Memory B cell (primary cell): ENCODE results near the gene PTPRE.

ENCODE experiments used
- ATAC-seq: fragments of 150-1000 bp; cut with Tn5 transposase; 2 replicates; pipeline ENCODE4 v1.10.0; 2021; ENCODE audit warnings: low read depth, mild to moderate bottlenecking, moderate library complexity
- DNase-seq, 2 donors: peaks; one replicate each; pipeline ENCODE4 v3.0.0; 2022; ENCODE audit warnings: low spot score in 2 of 2
- H3K27ac Mint-ChIP-seq: one replicate; pipeline ENCODE4 v1.8.0; 2022; ENCODE audit warnings: mild to moderate bottlenecking, moderate library complexity, mixed read lengths
- H3K27me3 Mint-ChIP-seq: one replicate; pipeline ENCODE4 v1.8.0; 2022; ENCODE audit warnings: mixed read lengths
- H3K36me3 Mint-ChIP-seq: one replicate; pipeline ENCODE4 v1.8.0; 2022; ENCODE audit warnings: mild to moderate bottlenecking, mixed read lengths
- H3K4me1 Mint-ChIP-seq: one replicate; pipeline ENCODE4 v1.8.0; 2022; ENCODE audit warnings: mixed read lengths
- H3K4me3 Mint-ChIP-seq: one replicate; pipeline ENCODE4 v1.8.0; 2022; ENCODE audit warnings: mild to moderate bottlenecking, moderate library complexity, mixed read lengths
- H3K9me3 Mint-ChIP-seq: one replicate; pipeline ENCODE4 v1.8.0; 2022; ENCODE audit warnings: mixed read lengths

PTPRE gene

DNA sequence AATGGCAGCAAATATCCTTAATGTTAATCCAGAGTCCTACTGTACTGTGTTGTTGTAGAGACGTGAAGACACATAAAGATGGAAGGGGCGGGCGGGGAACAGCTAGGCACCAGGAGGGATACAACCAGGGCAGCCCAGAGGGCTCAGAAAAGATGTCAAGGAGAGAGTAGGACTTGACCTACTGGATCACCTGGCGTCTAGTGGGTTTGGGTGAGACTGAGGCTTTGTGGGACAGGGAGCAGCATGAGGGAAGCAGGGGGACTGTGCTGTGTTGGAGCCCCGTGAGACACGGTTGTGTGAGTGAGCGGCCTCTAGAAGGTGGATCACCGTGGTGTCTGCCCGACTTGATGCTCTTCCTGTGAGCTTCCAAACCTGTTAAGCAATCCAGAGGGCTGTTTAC is 68.0 kb downstream of the PTPRE start:
- no peak overlapping the region for H3K4me3 Mint-ChIP-seq
- no peak for ATAC-seq
- H3K36me3 Mint-ChIP-seq = peaks cover under 1% of the 10 kb centered on the region
- H3K9me3 Mint-ChIP-seq = peaks cover 1% of the 10 kb centered on the region
- peaks cover 28% of the 10 kb centered on the region for H3K27me3 Mint-ChIP-seq
- peaks cover 4% of the 10 kb centered on the region for H3K4me1 Mint-ChIP-seq
- DNase-seq = no peak
- no peak overlapping the region for H3K27ac Mint-ChIP-seq

DNA sequence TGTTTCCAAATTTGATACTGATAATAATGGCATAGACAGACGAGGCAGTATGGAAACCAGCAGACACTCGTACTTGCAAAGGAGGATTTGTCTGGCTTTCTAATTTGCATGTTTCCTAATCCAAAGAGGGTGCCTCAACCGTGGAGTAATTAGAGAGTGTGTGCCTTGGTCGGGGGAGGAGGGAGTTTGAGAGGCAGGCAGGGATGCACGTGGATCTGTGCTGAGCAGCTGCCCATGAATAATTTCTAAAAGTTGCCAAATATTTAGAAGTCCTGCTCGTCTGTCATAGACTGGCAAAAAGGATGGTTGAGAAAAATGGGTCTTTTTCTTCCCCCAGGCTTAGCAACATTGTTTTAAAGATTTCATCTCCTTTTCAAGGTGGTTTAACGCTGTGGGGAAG is 69.4 kb downstream of the PTPRE start:
- no peak overlapping the region for H3K27ac Mint-ChIP-seq
- peaks cover 5% of the 10 kb centered on the region for H3K9me3 Mint-ChIP-seq
- no peak overlapping the region for H3K4me3 Mint-ChIP-seq
- no peak for DNase-seq
- H3K36me3 Mint-ChIP-seq = peaks cover 2% of the 10 kb centered on the region
- peaks cover 4% of the 10 kb centered on the region for H3K4me1 Mint-ChIP-seq
- ATAC-seq = no peak
- H3K27me3 Mint-ChIP-seq = peaks cover 25% of the 10 kb centered on the region

DNA sequence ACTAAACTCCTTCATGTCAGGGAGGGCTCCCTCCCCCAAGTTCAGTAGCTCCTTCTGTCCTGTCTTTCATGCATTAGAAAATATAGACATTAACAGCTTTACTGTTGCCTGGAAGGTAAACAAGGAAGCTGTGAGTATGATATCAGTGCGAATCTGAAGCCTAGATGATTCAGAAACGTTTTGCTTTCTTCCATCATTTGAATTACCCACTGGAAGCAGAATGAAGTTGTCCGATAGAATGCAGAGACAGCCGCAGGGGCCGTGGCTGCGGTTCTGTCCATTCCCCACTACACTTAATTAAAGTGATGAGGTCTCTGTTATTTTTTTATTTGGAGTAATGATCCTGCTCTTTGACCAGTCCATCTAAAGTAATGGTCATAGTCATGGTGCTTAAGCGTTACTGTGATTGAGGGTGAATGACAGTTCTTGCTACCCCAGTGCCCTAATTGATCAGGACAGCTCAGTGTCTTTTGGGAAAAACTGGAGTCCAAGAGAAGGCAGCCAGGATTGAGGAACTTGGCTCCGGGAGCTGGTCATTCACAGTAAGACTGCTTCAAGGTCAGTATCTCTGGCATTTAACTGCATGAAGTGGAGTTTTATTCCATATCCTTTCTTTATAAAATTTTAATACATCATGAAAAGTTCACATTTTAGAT is 69.9 kb downstream of the PTPRE start:
- no peak overlapping the region for H3K4me3 Mint-ChIP-seq
- H3K9me3 Mint-ChIP-seq = peaks cover 5% of the 10 kb centered on the region
- DNase-seq (no peak), ATAC-seq (no peak)
- peaks cover 4% of the 10 kb centered on the region for H3K4me1 Mint-ChIP-seq
- H3K36me3 Mint-ChIP-seq = peaks cover 2% of the 10 kb centered on the region
- no peak overlapping the region for H3K27ac Mint-ChIP-seq
- peaks cover 25% of the 10 kb centered on the region for H3K27me3 Mint-ChIP-seq

DNA sequence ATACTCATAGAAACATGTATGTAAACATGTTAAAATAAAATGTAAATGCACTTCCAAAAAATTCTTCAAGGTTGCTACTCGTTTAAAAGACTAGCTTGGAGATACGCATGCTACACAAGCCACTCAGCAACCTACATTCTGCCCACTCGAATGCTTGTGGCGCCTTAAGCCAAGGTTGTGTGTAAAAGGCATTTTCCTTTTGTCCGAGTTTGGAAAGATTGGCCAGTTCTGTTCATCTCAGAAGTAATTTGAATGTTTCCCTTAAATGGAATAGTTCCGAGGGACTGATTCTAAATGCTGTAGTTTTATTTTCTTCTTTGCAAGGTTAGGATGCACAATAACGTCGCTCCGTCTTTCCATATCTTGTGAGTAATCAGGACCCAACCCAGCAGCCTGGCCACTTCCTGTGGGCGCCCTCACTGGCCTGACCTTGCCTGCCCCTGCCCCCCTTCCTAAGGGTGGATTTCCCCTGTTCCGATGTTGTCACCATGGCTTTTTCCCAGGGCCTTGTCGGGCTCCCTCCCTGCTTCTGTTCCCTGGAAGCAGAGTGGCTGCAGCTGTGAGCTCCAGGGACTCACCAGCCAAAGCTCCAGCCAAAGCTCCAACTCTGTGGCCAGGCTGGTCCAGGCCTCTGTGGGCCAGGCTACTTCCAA is 70.6 kb downstream of the PTPRE start:
- H3K4me1 Mint-ChIP-seq = peaks cover 4% of the 10 kb centered on the region
- H3K4me3 Mint-ChIP-seq = no peak overlapping the region
- H3K27me3 Mint-ChIP-seq = peaks cover 21% of the 10 kb centered on the region
- H3K27ac Mint-ChIP-seq = no peak overlapping the region
- no peak for ATAC-seq
- peaks cover 5% of the 10 kb centered on the region for H3K9me3 Mint-ChIP-seq
- H3K36me3 Mint-ChIP-seq = peaks cover 2% of the 10 kb centered on the region
- no peak for DNase-seq

DNA sequence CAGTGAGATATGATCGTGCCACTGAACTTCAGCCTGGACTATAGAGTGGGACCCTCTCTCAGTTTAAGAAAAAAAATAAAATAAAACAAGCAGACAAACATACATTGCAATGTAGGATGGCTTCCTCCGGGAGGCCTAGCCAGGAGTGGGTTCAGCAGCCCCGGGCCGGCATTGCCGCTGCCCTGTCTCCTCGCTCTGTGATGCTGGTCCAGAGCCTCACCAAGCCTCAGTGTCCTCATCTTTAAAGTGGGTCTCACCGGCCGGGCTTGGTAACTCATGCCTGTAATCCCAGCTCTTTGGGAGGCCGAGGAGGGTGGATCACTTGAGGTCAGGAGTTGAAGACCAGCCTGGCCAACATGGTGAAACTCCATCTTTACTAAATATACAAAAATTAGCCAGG is 71.6 kb downstream of the PTPRE start:
- ATAC-seq (no peak), DNase-seq (no peak)
- Mint-ChIP-seq H3K4me3 (no peak overlapping the region), H3K36me3 (peaks cover 2% of the 10 kb centered on the region), H3K27me3 (peaks cover 18% of the 10 kb centered on the region), H3K4me1 (peaks cover 4% of the 10 kb centered on the region), H3K27ac (no peak overlapping the region), H3K9me3 (peaks cover 5% of the 10 kb centered on the region)

DNA sequence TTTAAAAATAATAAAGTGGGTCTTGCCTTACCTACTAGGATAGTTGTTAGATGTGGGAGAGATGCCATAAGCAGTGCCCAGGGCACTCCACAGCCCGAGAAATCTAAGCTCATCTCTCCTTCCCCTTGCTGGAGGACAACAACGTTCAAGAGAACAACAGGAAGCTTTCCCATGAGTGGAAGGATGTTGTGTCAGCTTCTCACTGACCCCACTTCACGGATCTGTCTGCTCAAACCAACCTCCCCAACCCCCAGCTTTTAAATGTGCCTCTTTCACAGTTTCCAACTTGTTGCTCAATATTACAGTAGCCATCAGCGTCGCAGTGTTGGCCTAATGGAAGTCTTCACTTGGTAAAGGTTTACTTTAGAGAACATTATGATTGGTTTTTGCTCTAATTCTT is 72.1 kb downstream of the PTPRE start:
- no peak for DNase-seq
- Mint-ChIP-seq H3K4me3 (no peak overlapping the region), H3K36me3 (peaks cover 2% of the 10 kb centered on the region), H3K27ac (no peak overlapping the region), H3K4me1 (no peaks in the 10 kb centered on the region), H3K27me3 (peaks cover 15% of the 10 kb centered on the region), H3K9me3 (peaks cover 5% of the 10 kb centered on the region)
- ATAC-seq = no peak

DNA sequence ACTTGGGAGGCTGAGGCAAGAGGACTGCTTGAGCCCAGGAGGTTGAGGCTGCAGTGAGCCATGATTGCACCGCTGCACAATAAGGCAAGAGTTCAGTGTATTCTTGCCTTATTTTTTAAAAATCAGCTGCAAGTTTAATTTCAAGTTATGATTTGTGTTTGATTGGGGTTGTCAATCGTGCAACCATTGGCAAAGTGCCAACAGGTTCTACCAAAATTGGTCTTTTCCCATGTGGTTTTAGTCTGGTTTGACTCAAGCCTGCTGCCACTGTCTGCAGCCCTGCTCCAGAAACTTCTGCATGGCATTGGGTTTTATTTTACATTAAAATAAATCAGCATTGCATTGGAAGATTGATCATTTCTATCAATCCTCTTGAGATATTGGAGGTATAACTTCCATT is 72.7 kb downstream of the PTPRE start:
- Mint-ChIP-seq H3K4me3 (no peak overlapping the region), H3K4me1 (peaks cover under 1% of the 10 kb centered on the region), H3K36me3 (peaks cover 2% of the 10 kb centered on the region), H3K27ac (no peak overlapping the region), H3K9me3 (peaks cover 6% of the 10 kb centered on the region), H3K27me3 (peaks cover 15% of the 10 kb centered on the region)
- ATAC-seq (no peak), DNase-seq (no peak)

DNA sequence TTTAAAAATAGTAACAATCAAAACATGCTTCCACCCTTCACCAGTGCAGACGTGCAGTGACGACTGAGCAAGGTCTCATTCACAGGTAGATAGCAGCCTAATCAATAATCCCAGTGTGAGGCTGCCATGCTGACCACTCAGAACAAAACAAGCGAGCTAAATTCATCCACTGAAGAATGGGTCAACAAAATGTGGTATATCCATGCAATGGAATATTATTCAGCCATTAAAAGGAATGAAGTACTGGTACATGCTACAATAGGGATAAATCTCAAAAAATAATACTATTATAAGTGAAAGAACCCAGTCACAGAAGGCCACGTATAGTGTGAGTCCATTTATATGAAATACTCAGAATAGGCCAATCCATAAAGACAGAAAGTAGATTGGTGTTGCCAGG is 74.0 kb downstream of the PTPRE start:
- DNase-seq (no peak), ATAC-seq (no peak)
- Mint-ChIP-seq H3K9me3 (peaks cover 8% of the 10 kb centered on the region), H3K36me3 (peaks cover 2% of the 10 kb centered on the region), H3K4me3 (no peak overlapping the region), H3K27ac (no peak overlapping the region), H3K4me1 (peaks cover 2% of the 10 kb centered on the region), H3K27me3 (peaks cover 13% of the 10 kb centered on the region)

DNA sequence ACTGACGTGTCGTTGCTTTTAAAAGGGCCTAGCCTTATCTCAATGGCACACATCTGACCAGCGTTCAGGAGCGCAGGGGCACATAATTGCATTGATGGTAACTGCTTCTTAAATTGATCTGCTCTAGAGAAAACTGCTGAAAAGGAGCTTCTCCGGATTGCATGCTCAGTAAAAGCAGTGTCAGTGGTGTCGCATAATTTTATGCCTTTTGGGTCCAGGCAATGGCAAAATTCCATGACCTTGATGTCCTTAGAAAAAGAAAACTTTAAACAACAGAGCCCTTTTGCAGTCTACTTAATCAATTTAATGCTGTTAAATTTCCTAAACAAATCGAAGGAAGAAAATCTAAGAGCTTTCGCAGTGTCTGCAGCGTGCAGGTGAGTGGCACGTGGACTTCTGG is 75.7 kb downstream of the PTPRE start:
- H3K27me3 Mint-ChIP-seq = peaks cover 10% of the 10 kb centered on the region
- DNase-seq = no peak
- no peak for ATAC-seq
- peaks cover 2% of the 10 kb centered on the region for H3K36me3 Mint-ChIP-seq
- no peak overlapping the region for H3K4me3 Mint-ChIP-seq
- peaks cover 2% of the 10 kb centered on the region for H3K4me1 Mint-ChIP-seq
- H3K27ac Mint-ChIP-seq = no peak overlapping the region
- H3K9me3 Mint-ChIP-seq = peaks cover 8% of the 10 kb centered on the region

DNA sequence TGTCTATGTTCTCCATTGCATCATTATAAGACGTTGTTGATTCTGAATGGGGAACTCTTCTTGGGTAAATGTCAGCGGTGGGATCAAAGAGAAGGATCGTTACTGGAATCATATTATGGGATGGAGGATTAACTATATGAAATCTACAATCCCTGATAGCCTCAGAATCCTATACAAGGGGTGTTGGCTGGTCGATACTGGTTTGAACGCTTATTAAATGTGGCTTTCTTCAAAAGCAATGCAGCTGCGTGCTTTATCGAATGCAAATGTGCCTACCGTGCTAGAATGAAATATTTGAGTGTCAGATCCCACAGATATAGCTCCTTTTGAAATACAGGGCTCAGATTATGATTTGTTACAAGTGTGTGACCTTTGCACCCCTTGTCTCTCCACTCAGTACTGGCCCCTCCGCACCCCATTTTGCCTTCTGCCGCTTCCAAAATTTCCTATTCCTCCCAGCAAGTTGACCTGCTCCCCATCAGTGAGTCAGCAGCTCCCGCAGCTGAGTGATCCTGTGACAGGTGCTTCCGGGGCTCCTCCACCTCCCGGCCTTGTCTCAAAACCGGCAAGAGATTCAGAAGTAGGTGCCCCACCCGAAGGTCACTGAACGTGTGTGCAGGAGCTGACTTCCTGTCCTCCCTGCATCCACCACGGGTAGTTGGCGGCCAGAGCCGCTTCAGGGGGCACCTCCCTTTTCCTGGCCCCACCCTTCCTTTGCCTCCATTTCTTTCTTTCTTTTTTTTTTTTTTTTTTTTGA is 76.6 kb downstream of the PTPRE start:
- Mint-ChIP-seq H3K9me3 (peaks cover 8% of the 10 kb centered on the region), H3K4me1 (peaks cover 2% of the 10 kb centered on the region), H3K4me3 (no peak overlapping the region), H3K27me3 (peaks cover 12% of the 10 kb centered on the region), H3K27ac (no peak overlapping the region), H3K36me3 (peaks cover 2% of the 10 kb centered on the region)
- ATAC-seq (no peak), DNase-seq (no peak)

DNA sequence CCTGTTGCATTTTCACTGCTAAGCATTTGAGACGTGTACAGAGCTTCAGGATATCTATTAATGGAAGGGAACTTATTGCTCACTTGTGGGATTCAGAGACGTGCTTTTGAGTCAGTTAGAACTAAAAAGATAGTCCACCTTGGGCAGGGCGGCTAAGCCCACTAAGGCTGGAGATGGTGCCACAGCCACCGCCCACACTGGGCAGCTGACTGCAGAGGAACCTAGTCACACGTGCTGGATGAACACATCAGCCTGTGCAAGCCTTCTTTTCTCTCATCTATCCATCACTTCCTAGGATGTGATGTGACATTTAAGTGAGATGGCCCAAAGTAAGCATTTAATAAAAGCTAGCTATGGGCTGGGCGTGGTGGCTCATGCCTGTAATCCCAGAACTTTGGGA is 78.0 kb downstream of the PTPRE start:
- H3K27me3 Mint-ChIP-seq = peaks cover 15% of the 10 kb centered on the region
- DNase-seq (no peak), ATAC-seq (no peak)
- peaks cover 2% of the 10 kb centered on the region for H3K4me1 Mint-ChIP-seq
- peaks cover under 1% of the 10 kb centered on the region for H3K36me3 Mint-ChIP-seq
- no peak overlapping the region for H3K27ac Mint-ChIP-seq
- no peak overlapping the region for H3K4me3 Mint-ChIP-seq
- peaks cover 6% of the 10 kb centered on the region for H3K9me3 Mint-ChIP-seq

DNA sequence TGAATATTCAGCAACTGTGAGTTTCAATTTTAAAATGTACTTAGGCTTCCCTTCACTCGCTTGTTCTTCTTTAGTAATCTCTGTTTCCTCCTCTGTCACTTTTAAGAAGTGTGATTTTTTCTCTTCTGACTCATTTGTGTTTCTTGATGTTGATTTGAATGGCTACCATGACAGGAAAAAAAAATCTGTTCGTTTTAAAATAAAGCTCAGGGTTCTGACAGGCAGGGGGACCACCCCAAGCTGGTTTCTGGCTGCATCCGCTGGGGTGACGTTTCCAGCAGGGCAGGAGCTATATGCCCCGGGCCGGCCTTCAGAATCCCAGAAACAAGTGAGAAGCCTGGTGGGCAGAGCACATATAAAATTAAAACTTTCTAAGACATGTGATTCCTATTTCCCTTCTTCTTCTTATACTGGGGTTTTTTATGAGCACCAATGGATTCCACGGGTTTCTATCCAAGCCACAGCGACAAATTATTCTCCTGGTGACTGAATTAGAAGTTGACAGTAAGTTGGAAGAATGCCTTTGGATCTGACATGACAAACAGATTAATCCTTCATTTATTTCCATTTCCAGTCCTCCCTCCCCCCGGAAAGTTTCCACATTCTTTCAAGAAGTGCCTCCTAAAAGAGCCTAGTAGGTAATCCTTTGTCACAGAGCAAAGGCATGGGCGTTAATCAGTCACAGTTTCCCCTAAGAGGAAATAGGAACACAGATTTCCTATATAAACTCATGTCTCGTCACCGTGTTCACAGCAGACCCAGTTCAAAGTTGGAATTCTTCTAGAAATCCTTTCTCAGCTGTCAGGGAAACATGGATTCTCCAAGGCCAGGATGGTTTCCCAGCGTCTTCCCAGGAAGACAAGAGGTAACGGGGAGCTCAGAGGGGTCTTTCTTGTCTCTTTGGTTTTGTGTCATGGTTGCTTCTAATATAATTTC is 79.9 kb downstream of the PTPRE start:
- no peaks in the 10 kb centered on the region for H3K36me3 Mint-ChIP-seq
- DNase-seq = no peak

DNA sequence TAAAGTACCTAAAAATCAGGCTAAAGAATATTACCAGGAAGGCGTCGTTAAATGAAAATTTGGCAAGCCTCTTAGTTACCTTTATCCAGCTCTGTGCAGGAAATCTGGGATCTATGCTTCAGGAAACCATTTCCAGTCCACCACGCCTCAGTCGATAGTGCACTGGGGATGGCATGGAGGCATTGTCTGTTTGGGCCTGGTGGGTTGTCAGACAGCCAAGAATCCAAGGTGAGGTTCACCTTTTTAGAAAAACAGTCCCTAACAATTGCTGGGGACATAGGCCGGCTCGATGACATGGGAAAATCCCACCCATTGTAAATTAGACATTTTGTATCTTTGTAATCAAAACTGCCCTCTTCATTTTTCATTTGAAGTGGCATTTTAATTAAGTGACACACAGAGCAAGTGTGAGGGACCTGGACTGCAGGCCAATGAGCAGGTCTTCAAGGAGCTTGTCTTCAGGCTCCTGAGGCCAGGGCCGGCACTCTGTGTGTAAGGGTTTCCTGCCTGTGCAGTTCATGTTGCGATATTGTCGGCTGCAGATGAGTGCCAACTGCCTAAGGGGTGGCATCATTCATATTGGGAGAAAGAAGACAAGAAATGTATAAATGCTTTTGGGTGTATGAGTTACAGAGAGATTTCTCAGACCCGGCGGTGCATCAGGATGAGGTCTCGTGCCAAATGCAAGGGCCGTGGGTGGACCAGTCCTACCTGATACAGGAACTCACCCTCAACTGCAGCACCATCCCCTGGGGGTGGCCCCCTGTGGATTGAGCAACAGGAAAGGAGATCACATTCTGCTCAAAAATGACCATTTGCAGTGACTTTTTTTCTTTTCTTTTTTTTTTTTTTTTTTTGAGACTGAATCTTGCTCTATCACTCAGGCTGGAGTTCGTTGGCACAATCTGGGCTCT is 80.8 kb downstream of the PTPRE start:
- no peak for ATAC-seq
- Mint-ChIP-seq H3K4me3 (no peak overlapping the region), H3K27me3 (peaks cover 22% of the 10 kb centered on the region), H3K9me3 (peaks cover 2% of the 10 kb centered on the region), H3K27ac (no peak overlapping the region), H3K36me3 (no peaks in the 10 kb centered on the region), H3K4me1 (peaks cover 2% of the 10 kb centered on the region)
- no peak for DNase-seq

More for the DNA sequence above, 79.9 kb downstream of the PTPRE start:
- Mint-ChIP-seq H3K4me1 (peaks cover 2% of the 10 kb centered on the region), H3K9me3 (peaks cover 2% of the 10 kb centered on the region), H3K27me3 (peaks cover 19% of the 10 kb centered on the region), H3K4me3 (no peak overlapping the region), H3K27ac (no peak overlapping the region)
- ATAC-seq = no peak
